GM18502 (cell line): Measurements from ENCODE around the gene ARL4D.
"Not testable (repeated sequence)": the region's sequence is repeated elsewhere in the genome, so short reads cannot be mapped to it uniquely, and the experiment has no call there.

ENCODE experiments used
- ATAC-seq: cut with Tn5 transposase; IDR thresholded peaks from one replicate; pipeline ENCODE4 v1.9.1; 2021; ENCODE audit warnings: mild to moderate bottlenecking; ENCODE audit not compliant: unreplicated experiment, poor library complexity

ARL4D gene

GRCh38 chr17:43418441-43419374 lies 19.9 kb downstream of the ARL4D start:
- no peak for ATAC-seq

DNA sequence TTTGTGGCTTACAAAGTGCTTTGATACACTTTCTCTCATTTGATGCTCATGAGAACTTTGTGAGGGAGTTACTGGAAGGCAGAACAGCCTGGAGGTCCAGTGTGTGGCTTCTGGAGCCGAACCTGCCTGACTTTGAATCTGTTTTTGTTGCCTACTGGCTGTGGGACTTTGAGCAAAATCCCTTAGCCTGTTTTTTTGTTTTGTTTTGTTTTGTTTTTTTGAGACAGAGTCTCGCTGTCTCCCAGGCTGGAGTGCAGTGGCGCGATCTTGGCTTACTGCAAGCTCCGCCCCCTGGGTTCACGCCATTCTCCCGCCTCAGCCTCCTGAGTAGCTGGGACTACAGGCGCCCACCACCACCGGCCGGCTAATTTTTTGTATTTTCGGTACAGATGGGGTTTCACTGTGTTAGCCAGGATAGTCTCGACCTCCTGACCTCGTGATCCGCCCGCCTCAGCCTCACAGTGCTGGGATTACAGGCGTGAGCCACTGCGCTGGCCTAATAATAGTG lies 20.6 kb downstream of the ARL4D start:
- not testable (repeated sequence) for ATAC-seq

GRCh38 chr17:43423777-43424455 lies 25.1 kb downstream of the ARL4D start:
- no peak for ATAC-seq

GRCh38 chr17:43427362-43428043 lies 28.7 kb downstream of the ARL4D start:
- no peak for ATAC-seq

- ATAC-seq, result no peak
These were observed 29.7 kb downstream of the ARL4D start for GRCh38 chr17:43428524-43428923.

- ATAC-seq, result no peak
These were observed 32.3 kb downstream of the ARL4D start for GRCh38 chr17:43430936-43431713.

GRCh38 chr17:43431714-43432523 lies 33.1 kb downstream of the ARL4D start:
- no peak for ATAC-seq

- no peak for ATAC-seq
These were observed 36.1 kb downstream of the ARL4D start for GRCh38 chr17:43434902-43435319.

DNA sequence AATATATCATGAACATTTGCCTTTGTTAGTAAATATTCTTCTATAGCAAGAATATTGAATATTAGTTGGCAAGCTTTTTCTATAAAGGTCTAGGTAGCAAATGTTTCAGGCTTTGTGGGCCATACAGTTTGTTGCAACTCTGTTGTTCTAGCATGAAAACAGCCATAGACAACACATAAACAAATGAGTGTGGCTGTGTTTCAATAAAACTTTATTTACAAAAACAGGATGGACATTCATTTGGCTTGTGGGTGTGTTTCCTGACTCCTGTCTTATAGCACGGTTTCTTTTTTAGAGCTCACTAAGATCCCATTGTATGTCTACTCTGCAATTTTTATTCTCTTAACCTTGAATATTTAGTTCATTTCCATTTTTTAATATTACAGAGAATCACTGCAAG lies 39.0 kb downstream of the ARL4D start:
- ATAC-seq, result no peak

DNA sequence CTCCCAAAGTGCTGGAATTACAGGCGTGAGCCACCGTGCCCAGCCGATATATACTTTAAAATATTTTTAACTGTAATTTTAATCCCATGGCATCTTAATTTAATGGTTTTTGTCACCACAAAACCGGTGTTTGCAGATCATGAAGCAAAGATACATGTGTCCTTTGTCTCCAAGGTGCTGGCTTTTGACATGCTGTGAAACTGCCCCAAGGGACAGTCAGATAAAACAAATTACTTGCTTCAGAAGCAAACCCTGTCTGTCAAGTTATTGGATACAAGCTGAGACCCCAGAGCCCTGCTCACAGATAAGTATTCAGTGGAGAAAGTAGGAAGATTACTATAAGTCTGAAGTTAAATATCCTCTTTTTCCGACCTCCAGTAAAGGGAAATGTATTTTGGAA lies 39.8 kb downstream of the ARL4D start:
- no peak for ATAC-seq

- ATAC-seq, result no peak
These were observed 40.2 kb downstream of the ARL4D start for GRCh38 chr17:43439041-43439440.

DNA sequence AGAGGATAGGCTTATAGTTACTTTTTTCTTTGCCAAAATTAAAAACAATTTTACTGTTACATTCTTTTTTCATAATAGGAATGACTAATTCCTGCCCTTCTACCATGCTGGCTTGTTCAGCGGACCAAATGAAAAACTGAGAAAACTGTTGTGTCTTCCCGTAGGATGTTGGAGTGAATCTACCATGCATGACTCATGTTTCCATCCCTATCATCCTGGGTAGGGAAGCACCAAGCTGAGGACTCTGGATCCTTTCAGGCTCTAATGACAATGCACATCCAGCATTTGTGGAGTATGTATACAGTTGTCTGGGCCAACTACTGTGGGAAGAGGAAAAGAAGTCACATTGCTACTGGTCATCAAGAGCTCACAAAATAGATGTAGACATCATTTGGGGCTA lies 43.9 kb downstream of the ARL4D start:
- ATAC-seq, result no peak

DNA sequence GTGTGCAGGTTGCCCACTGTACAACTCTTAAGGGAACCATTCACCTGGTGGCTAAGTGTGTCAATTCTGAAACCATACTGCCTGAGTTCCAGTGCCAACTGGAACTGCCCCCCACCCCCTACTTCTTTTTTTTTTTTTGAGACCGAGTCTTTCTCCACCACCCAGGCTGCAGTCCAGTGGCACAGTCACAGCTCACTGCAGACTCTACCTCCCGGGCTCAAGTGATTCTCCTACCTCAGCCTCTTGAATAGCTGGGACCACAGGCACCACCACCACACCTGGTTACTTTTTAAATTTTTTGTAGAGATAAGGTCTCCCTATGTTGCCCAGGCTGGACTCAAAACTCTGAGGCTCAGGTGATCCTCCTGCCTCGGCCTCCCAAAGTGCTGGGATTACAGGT lies 44.6 kb downstream of the ARL4D start:
- no peak for ATAC-seq

DNA sequence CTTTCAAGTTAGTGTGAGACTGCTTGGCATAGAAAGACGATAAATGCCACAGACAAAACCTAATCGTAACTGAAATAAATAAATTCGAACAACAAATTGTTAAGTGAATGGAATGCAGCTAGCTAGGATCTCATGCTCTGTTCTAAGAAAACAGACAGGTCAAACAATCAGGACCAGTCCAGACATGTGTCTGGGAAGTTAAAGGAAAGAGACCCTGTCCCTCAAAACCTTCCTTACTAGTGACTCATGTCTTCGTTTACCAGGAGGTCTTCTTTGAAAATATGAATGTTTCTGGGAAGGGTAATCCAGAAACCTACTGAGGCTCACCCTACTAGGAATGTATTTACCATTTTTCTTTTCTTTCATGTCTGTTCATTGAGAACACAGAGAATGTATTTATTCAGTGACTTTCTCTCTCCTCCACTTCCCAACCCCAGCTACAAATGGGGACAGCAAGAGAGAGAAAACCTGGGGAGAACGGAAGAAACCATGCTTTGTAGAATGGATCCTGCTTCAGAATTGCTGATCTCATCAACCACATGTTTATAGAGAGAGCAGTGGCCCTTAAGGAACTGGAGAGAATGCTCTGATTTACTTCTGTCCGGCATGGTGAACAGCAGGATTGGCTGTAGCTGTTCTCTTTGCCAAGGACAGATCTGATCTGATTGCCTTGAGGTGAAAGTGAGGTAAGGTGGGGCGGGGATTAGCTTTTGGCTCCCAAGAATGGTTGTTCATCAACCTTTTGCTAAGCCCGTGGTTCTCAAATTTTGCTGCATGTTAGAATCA lies 45.6 kb downstream of the ARL4D start:
- no peak for ATAC-seq

- no peak for ATAC-seq
These were observed 46.3 kb downstream of the ARL4D start for GRCh38 chr17:43445009-43445589.

DNA sequence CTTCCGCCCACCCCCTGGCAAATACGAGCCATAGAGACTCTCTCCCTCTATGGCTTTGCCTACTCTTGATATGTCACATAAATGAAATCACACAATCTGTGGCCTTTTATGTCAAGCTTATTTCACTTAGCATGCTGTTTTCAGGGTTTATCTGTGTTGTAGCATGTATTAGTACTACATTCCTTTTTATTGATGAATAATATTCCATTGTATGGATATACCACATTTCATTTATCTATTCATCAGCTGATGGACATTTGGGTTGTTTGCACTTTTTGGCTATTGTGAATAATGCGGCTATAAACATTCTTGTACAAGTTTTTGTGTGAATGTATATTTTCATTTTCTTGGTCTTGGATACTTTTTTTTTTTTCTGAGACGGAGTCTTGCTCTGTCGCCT lies 48.0 kb downstream of the ARL4D start:
- no peak for ATAC-seq

DNA sequence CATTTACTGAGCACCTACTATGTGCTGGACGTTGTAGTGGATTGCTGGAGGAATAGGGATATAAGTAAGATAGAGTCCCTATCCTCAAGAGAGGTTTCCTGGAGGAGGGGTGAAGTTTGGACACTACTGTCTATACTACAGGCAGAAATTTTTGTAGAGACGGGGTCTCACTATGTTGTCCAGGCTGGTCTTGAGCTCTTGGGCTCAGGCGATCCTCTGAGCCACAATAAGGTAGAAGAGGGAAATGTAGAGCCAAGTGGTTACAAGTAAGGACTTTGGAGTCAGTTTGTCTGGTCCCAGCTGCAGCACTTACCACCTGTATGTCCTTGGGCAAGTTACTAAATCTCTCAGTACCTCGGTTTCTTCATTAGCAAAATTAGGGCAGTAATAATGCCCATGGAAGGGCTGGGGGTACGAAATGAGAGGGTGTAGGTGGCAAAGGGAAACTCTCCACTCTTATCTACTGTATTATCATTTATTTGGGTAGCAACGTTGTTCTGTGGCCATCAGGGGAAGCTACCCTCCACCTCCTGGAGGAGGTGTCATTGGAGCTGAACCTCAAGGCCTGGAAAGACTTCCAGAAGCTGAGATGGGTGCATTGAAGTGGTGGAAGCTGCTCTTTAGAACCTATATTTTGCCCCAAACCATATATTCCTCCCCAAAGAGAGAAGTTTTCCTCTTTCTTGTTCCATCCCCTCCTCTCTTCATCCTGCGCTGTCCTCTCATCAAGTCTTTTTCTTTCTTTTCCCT lies 50.1 kb downstream of the ARL4D start:
- ATAC-seq, result no peak
